HL-60 (cell line): ENCODE data around the gene KIF24.

Experiments
- DNase-seq, 2 experiments: peaks; one replicate each; pipeline ENCODE4 v3.0.0-alpha.2; 2010 to 2020; ENCODE audit warnings: low read depth in 1 of 2, low spot score in 1 of 2
- H3K27ac ChIP-seq: fragments of 250-450 bp; sonication (Bioruptor Pico); replicated peaks from 2 replicates; pipeline ENCODE4 v1.5.1; 2020; ENCODE audit warnings: mild to moderate bottlenecking, moderate library complexity
- H3K27me3 ChIP-seq: fragments of 250-450 bp; sonication (Bioruptor Pico); 2 replicates; pipeline ENCODE4 v1.5.1; 2021; ENCODE audit warnings: mild to moderate bottlenecking, moderate library complexity; ENCODE audit not compliant: insufficient read depth, poor library complexity, severe bottlenecking
- H3K4me3 ChIP-seq: replicated peaks from 2 replicates; pipeline ENCODE4 v1.5.1; 2011; ENCODE audit warnings: mild to moderate bottlenecking, control low read depth, low read length; ENCODE audit not compliant: insufficient read depth
- CTCF ChIP-seq: IDR thresholded peaks from one replicate; pipeline ENCODE4 v1.5.1; 2011; ENCODE audit warnings: low read length, control low read depth, inconsistent platforms; ENCODE audit not compliant: insufficient read depth
- GABPA ChIP-seq: IDR thresholded peaks from 2 replicates; pipeline ENCODE4 v1.6.1; 2012; ENCODE audit warnings: low read depth
- POLR2AphosphoS5 ChIP-seq: IDR thresholded peaks from 2 replicates; pipeline ENCODE4 v1.6.1; 2012; ENCODE audit warnings: low read depth
- SPI1 ChIP-seq: IDR thresholded peaks from 2 replicates; pipeline ENCODE4 v1.6.1; 2012; ENCODE audit warnings: low read depth, mild to moderate bottlenecking, borderline replicate concordance
- long read RNA-seq: library from polyadenylated mRNA; unstranded; transcript quantifications from one replicate; pipeline ENCODE4 v2.0.0, GENCODE V29; 2020
- TF ChIP-seq, protein P1 (sequence below): IDR thresholded peaks from 2 replicates; pipeline ENCODE4 v1.6.1; 2012; ENCODE audit warnings: low read depth; ENCODE audit not compliant: insufficient replicate concordance

KIF24 gene, protein sequence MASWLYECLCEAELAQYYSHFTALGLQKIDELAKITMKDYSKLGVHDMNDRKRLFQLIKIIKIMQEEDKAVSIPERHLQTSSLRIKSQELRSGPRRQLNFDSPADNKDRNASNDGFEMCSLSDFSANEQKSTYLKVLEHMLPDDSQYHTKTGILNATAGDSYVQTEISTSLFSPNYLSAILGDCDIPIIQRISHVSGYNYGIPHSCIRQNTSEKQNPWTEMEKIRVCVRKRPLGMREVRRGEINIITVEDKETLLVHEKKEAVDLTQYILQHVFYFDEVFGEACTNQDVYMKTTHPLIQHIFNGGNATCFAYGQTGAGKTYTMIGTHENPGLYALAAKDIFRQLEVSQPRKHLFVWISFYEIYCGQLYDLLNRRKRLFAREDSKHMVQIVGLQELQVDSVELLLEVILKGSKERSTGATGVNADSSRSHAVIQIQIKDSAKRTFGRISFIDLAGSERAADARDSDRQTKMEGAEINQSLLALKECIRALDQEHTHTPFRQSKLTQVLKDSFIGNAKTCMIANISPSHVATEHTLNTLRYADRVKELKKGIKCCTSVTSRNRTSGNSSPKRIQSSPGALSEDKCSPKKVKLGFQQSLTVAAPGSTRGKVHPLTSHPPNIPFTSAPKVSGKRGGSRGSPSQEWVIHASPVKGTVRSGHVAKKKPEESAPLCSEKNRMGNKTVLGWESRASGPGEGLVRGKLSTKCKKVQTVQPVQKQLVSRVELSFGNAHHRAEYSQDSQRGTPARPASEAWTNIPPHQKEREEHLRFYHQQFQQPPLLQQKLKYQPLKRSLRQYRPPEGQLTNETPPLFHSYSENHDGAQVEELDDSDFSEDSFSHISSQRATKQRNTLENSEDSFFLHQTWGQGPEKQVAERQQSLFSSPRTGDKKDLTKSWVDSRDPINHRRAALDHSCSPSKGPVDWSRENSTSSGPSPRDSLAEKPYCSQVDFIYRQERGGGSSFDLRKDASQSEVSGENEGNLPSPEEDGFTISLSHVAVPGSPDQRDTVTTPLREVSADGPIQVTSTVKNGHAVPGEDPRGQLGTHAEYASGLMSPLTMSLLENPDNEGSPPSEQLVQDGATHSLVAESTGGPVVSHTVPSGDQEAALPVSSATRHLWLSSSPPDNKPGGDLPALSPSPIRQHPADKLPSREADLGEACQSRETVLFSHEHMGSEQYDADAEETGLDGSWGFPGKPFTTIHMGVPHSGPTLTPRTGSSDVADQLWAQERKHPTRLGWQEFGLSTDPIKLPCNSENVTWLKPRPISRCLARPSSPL (N-terminal part only)
- long read RNA-seq, partial matches to known transcripts = 4 of 31 reads
- long read RNA-seq, other reads (novel, unspliced or antisense) = 27 of 31 reads

DNA sequence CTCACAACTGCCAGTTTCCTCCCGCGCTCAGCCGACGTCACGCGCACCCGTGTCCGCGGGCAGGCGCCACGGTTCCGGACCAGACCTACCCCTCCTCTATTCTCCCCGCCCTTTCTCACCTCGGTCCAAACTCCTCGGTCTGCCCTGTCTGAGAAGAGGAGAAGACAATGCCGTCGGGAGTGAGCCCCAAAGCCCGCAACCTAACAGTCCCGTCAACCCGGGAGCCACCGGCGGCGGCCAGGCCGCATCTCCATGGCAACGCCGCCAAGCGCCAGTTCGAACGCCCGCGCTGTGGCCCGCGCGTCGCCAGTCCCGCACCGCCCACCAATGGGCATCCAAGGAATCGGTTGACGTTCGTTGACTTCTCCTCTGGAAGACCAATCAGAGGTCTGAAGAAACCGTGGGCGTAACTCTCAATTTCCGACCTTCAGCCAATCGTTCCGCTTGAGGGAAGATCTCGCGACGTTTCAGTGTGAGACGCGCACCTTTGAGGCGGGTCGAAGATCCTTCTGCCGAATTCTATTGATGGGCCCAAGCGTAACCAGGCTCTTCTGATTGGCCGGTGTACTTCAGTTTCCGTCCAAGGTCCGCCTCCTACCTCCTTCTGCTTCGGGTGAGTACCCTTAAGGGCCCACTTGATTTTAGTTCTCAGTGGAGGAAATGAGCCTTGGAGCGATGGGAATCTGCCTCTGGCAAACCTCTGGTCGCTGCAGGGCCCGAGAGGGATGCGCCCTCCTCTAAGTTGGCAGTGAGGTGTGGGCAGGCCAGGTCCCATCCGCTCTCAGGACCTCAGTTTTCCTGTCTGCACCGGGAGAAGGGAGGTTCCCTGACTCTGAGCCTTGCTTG lies at the start of gene KIF24, which contains the start of gene NUDT2:
TSS of gene KIF24 (minus strand) at position 282 of the 846 bp plus-strand sequence. CDS start 17,922 bp downstream, outside the sequence.
TSS of gene NUDT2 (plus strand) at position 583 of the 846 bp plus-strand sequence. CDS start 9,471 bp downstream, outside the sequence.
- TF ChIP-seq, protein P1, sequence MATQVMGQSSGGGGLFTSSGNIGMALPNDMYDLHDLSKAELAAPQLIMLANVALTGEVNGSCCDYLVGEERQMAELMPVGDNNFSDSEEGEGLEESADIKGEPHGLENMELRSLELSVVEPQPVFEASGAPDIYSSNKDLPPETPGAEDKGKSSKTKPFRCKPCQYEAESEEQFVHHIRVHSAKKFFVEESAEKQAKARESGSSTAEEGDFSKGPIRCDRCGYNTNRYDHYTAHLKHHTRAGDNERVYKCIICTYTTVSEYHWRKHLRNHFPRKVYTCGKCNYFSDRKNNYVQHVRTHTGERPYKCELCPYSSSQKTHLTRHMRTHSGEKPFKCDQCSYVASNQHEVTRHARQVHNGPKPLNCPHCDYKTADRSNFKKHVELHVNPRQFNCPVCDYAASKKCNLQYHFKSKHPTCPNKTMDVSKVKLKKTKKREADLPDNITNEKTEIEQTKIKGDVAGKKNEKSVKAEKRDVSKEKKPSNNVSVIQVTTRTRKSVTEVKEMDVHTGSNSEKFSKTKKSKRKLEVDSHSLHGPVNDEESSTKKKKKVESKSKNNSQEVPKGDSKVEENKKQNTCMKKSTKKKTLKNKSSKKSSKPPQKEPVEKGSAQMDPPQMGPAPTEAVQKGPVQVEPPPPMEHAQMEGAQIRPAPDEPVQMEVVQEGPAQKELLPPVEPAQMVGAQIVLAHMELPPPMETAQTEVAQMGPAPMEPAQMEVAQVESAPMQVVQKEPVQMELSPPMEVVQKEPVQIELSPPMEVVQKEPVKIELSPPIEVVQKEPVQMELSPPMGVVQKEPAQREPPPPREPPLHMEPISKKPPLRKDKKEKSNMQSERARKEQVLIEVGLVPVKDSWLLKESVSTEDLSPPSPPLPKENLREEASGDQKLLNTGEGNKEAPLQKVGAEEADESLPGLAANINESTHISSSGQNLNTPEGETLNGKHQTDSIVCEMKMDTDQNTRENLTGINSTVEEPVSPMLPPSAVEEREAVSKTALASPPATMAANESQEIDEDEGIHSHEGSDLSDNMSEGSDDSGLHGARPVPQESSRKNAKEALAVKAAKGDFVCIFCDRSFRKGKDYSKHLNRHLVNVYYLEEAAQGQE = peak; percentile 72
- TF ChIP-seq GABPA (no peak), CTCF (no peak), POLR2AphosphoS5 (peak; percentile 81), SPI1 (peak; percentile 53; the same call in 1 of the 2 replicates)
- H3K27me3 ChIP-seq = no peaks in the 10 kb centered on the region
- DNase-seq = peak; percentile 100
- peak within 1 kb of the TSS; percentile 88 for H3K4me3 ChIP-seq
- peak within 1 kb of the TSS; percentile 97 for H3K27ac ChIP-seq

- DNase-seq = no peak
- Histone ChIP-seq H3K27me3 (peaks cover 11% of the 10 kb centered on the region), H3K4me3 (no peak overlapping the region), H3K27ac (no peak overlapping the region)
- no peak for TF ChIP-seq GABPA
- TF ChIP-seq POLR2AphosphoS5 = no peak
- TF ChIP-seq, protein P1 = no peak
- TF ChIP-seq SPI1 = no peak
- TF ChIP-seq CTCF = no peak
Observed at GRCh38 chr9:34378376-34379060, 49.5 kb upstream of the KIF24 start.
